HepG2 (cell line): ENCODE data around the gene SLC25A45. TPM values are rescaled to one million over a fixed set of nuclear protein-coding genes. Genes with fewer than 3 reads are reported as not detected.

Source experiments
- ARID4A ChIP-seq: sonication (generic); formaldehyde crosslinking; IDR thresholded peaks from 2 replicates; pipeline ENCODE4 v1.5.0; 2020; ENCODE audit warnings: mild to moderate bottlenecking, missing genetic modification reagents, borderline replicate concordance
- ERF ChIP-seq: IDR thresholded peaks from 2 replicates; pipeline ENCODE4 v1.6.1; 2018; ENCODE audit warnings: missing biosample characterization, missing genetic modification reagents
- PTBP1 ChIP-seq: fragments of 200-400 bp; formaldehyde crosslinking; IDR thresholded peaks from 2 replicates; pipeline ENCODE4 v1.6.1; 2018; ENCODE audit warnings: low read length, low read depth; ENCODE audit not compliant: poor library complexity, severe bottlenecking
- RARA ChIP-seq: IDR thresholded peaks from 2 replicates; pipeline ENCODE4 v1.6.1; 2016; ENCODE audit warnings: missing genetic modification reagents, missing compliant biosample characterization
- ZFY ChIP-seq: sonication (generic); formaldehyde crosslinking; IDR thresholded peaks from 2 replicates; pipeline ENCODE4 v1.4.0; 2020; ENCODE audit warnings: missing genetic modification reagents
- ZNF441 ChIP-seq: sonication (generic); formaldehyde crosslinking; IDR thresholded peaks from 2 replicates; pipeline ENCODE4 v1.7.0; 2021; ENCODE audit warnings: missing genetic modification reagents, borderline replicate concordance
- ZNF776 ChIP-seq: sonication (generic); formaldehyde crosslinking; IDR thresholded peaks from 2 replicates; pipeline ENCODE4 v1.4.0; 2020; ENCODE audit warnings: mild to moderate bottlenecking, missing genetic modification reagents
- ZNF782 ChIP-seq: sonication (generic); formaldehyde crosslinking; IDR thresholded peaks from 2 replicates; pipeline ENCODE4 v1.4.0; 2020; ENCODE audit warnings: missing genetic modification reagents, mild to moderate bottlenecking, borderline replicate concordance
- polyA plus RNA-seq, 8 experiments: library from polyadenylated mRNA; depleted of rRNA in 3 of 8; stranded (reverse) in 7 of 8; unstranded in 1 of 8; fragments of >200 nt; fragmentation: Illumina TruSeq in 4 of 8; extraction: Trizol in 4 of 8; gene quantifications; 2 replicates each; pipeline versions ENCODE4 v1.2.1 to v1.2.3, GENCODE V29; 2011 to 2016; ENCODE audit warnings: low read depth in 4 of 8, missing spikeins in 1 of 8, mixed read lengths in 1 of 8; ENCODE audit not compliant: insufficient read depth in 1 of 8
- total RNA-seq, 5 experiments: library from RNA; depleted of rRNA; stranded (reverse); fragments of >200 nt; fragmentation: Illumina TruSeq; extraction: Trizol; gene quantifications; 2 replicates each; pipeline ENCODE4 v1.2.3, GENCODE V29; 2016; ENCODE audit warnings: low read depth in 1 of 5
- TF ChIP-seq, protein P1 (sequence below): sonication (generic); formaldehyde crosslinking; IDR thresholded peaks from 2 replicates; pipeline ENCODE4 v1.5.0; 2020; ENCODE audit warnings: missing genetic modification reagents, mild to moderate bottlenecking, borderline replicate concordance
- TF ChIP-seq, protein P2 (sequence below), 2 experiments: sonication (generic) in 1 of 2; formaldehyde crosslinking in 1 of 2; IDR thresholded peaks; 2 replicates each; pipeline versions ENCODE4 v1.4.0 to v1.6.1; 2018 to 2020; ENCODE audit warnings: missing genetic modification reagents in 2 of 2, borderline replicate concordance in 1 of 2, low read depth in 1 of 2, mild to moderate bottlenecking in 1 of 2, missing biosample characterization in 1 of 2
- TF ChIP-seq, protein P3 (sequence below): sonication (generic); formaldehyde crosslinking; IDR thresholded peaks from 2 replicates; pipeline ENCODE4 v1.4.0; 2020; ENCODE audit warnings: missing genetic modification reagents, borderline replicate concordance

The SLC25A45 gene
- total and polyA plus RNA-seq, 2 of the 13 experiments (the other 11 are each of a cell fraction or from before 2014, with no cell fraction given): 1.2 to 3.4 TPM

DNA sequence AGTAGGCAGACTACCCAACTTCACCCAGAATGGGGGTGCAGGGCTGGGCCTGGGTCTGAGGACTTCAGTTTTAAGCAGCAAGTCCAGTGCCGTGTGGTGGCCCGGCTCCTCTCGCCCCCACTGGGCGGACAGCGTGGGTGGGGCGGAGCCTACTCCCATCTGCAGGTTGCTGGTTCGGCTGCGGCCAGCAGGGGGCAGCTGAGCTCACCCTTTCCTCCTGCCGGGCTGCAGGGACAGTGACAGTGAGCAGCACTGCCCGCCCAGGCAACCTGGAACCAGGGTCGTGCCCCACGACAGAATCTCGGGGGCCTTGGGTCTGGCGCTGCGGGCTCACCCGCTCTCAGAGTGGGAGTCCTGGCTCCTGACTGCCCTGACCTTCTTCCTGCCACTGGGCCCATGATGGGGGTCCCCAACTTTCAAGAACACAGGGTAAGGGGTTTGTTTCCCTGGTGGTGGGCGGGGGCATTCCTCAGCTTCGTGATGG is 33.9 kb upstream of the SLC25A45 start (continued):
- TF ChIP-seq, protein P1, sequence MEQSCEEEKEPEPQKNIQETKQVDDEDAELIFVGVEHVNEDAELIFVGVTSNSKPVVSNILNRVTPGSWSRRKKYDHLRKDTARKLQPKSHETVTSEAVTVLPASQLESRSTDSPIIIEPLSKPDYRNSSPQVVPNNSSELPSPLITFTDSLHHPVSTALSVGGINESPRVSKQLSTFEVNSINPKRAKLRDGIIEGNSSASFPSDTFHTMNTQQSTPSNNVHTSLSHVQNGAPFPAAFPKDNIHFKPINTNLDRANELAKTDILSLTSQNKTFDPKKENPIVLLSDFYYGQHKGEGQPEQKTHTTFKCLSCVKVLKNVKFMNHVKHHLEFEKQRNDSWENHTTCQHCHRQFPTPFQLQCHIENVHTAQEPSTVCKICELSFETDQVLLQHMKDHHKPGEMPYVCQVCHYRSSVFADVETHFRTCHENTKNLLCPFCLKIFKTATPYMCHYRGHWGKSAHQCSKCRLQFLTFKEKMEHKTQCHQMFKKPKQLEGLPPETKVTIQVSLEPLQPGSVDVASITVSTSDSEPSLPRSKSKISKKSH (CRISPR knock-in tag): peak; percentile 64; the same call in 1 of the 2 replicates
- TF ChIP-seq RARA (CRISPR knock-in tag): peak; percentile 57; the same call in 1 of the 2 replicates
- TF ChIP-seq ZFY (CRISPR knock-in tag): peak; percentile 54; the same call in 1 of the 2 replicates
- no peak for TF ChIP-seq ZNF782 (CRISPR knock-in tag)
- TF ChIP-seq ERF (CRISPR knock-in tag): peak; percentile 58; the same call in 1 of the 2 replicates
- TF ChIP-seq PTBP1: peak; percentile 55
- no peak for TF ChIP-seq ZNF776 (CRISPR knock-in tag)
- peak; percentile 79; the same call in 1 of the 2 replicates for TF ChIP-seq ZNF441 (CRISPR knock-in tag)
- peak; percentile 76 for TF ChIP-seq ARID4A (CRISPR knock-in tag)
- TF ChIP-seq, protein P2, sequence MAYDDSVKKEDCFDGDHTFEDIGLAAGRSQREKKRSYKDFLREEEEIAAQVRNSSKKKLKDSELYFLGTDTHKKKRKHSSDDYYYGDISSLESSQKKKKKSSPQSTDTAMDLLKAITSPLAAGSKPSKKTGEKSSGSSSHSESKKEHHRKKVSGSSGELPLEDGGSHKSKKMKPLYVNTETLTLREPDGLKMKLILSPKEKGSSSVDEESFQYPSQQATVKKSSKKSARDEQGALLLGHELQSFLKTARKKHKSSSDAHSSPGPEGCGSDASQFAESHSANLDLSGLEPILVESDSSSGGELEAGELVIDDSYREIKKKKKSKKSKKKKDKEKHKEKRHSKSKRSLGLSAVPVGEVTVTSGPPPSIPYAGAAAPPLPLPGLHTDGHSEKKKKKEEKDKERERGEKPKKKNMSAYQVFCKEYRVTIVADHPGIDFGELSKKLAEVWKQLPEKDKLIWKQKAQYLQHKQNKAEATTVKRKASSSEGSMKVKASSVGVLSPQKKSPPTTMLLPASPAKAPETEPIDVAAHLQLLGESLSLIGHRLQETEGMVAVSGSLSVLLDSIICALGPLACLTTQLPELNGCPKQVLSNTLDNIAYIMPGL (CRISPR knock-in tag; IDR thresholded peaks at IDR 0.05; ENCODE audit: borderline replicate concordance in 1 of 2, low read depth in 1 of 2): peak; percentile 85 to 87; a peak in 3 of 4 replicates
- TF ChIP-seq, protein P3, sequence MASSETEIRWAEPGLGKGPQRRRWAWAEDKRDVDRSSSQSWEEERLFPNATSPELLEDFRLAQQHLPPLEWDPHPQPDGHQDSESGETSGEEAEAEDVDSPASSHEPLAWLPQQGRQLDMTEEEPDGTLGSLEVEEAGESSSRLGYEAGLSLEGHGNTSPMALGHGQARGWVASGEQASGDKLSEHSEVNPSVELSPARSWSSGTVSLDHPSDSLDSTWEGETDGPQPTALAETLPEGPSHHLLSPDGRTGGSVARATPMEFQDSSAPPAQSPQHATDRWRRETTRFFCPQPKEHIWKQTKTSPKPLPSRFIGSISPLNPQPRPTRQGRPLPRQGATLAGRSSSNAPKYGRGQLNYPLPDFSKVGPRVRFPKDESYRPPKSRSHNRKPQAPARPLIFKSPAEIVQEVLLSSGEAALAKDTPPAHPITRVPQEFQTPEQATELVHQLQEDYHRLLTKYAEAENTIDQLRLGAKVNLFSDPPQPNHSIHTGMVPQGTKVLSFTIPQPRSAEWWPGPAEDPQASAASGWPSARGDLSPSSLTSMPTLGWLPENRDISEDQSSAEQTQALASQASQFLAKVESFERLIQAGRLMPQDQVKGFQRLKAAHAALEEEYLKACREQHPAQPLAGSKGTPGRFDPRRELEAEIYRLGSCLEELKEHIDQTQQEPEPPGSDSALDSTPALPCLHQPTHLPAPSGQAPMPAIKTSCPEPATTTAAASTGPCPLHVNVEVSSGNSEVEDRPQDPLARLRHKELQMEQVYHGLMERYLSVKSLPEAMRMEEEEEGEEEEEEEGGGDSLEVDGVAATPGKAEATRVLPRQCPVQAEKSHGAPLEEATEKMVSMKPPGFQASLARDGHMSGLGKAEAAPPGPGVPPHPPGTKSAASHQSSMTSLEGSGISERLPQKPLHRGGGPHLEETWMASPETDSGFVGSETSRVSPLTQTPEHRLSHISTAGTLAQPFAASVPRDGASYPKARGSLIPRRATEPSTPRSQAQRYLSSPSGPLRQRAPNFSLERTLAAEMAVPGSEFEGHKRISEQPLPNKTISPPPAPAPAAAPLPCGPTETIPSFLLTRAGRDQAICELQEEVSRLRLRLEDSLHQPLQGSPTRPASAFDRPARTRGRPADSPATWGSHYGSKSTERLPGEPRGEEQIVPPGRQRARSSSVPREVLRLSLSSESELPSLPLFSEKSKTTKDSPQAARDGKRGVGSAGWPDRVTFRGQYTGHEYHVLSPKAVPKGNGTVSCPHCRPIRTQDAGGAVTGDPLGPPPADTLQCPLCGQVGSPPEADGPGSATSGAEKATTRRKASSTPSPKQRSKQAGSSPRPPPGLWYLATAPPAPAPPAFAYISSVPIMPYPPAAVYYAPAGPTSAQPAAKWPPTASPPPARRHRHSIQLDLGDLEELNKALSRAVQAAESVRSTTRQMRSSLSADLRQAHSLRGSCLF (CRISPR knock-in tag): no peak
